Measurements from ENCODE around the gene NKAIN4.
"Not testable (repeated sequence)": the region's sequence is repeated elsewhere in the genome, so short reads cannot be mapped to it uniquely, and the experiment has no call there.

The NKAIN4 gene

GRCh38 chr20:63258781-63259180 is 4.5 kb upstream of the NKAIN4 start:
- DNase-seq (ENCODE audit: low read depth in 3 of 3), result no peak

DNA sequence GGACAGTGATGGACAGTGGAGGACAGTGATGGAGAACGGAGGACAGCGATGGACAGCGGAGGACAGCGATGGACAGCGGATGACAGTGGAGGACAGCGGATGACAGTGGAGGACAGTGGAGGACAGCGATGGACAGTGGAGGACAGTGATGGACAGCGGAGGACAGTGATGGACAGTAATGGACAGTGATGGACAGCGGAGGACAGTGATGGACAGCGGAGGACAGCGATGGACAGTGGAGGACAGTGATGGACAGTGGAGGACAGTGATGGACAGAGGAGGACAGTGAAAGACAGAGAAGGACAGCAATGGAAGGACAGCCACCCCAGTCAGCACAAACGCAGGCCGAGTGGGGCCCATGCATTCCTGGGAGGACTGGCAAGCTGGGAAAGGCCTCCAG is 3.4 kb upstream of the NKAIN4 start:
- no peak for DNase-seq (ENCODE audit: low read depth in 3 of 3)

DNA sequence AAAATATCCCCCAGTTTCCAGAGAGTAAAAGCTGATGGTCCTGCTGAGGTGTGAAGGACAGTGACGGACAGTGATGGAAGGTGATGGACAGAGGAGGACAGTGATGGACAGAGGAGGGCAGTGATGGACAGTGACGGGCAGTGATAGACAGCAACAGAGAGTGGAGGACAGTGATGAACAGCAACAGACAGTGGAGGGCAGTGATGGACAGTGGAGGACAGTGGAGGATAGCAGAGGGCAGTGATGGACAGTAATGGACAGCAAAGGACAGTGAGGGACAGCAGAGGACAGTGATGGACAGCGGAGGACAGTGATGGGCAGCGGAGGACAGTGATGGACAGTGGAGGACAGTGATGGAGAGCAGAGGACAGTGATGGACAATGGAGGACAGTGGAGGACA is 2.7 kb upstream of the NKAIN4 start:
- no peak for DNase-seq (ENCODE audit: low read depth in 3 of 3)

- no peak for DNase-seq (ENCODE audit: low read depth in 3 of 3)
These were observed 1.9 kb upstream of the NKAIN4 start for GRCh38 chr20:63255931-63256704.

- DNase-seq (ENCODE audit: low read depth in 3 of 3), result no peak
These were observed 532 bp upstream of the NKAIN4 start for GRCh38 chr20:63254606-63255384.

GRCh38 chr20:63253438-63254231 is 628 bp downstream of the NKAIN4 start:
- DNase-seq (ENCODE audit: low read depth in 3 of 3), result no peak

GRCh38 chr20:63253065-63253437 is 1.2 kb downstream of the NKAIN4 start:
- no peak for DNase-seq (ENCODE audit: low read depth in 3 of 3)

DNA sequence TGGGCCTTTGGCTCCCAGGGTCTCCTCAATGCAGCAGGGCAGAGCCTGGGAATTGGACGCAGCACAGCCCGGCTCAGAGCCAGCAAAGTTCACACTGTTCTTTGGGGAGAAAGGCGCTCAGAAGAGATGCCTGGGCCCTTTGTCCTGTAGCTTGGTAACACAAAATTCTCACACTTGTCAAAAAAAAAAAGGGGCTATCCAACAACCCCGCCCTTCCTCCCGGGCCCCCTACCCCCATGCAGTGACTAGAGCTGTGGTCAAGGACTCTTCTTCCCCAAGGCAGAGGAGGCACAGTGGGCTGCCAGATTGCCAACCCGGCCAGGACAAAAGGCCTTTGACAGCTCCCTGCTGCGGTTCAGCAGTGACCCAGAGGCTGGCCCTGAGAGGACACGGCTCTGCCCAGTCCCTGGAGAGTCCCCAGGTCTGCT is 2.0 kb downstream of the NKAIN4 start:
- DNase-seq (ENCODE audit: low read depth in 3 of 3), result no peak

- DNase-seq (ENCODE audit: low read depth in 3 of 3), result not testable (repeated sequence)
These were observed 2.9 kb downstream of the NKAIN4 start for GRCh38 chr20:63251350-63251749.

DNA sequence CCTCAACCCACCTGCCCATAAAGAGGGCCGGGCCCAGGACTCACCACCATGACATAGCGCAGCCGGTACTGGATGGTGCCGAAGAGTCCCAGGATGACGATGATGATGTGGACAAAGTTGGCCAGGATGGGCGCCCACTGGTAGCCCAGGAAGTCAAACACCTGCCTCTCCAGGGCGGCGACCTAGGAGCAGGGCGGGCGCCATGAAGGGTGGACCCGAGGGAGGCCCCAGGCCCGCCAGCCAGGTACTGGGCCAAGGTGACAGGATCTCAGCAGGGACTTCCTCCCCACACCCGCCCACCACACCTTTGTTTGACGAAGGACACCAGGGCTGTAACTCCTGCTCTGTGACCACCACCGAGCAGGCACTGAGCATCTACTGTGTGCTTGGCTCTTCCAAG is 4.4 kb downstream of the NKAIN4 start:
- DNase-seq (ENCODE audit: low read depth in 3 of 3), result no peak

DNA sequence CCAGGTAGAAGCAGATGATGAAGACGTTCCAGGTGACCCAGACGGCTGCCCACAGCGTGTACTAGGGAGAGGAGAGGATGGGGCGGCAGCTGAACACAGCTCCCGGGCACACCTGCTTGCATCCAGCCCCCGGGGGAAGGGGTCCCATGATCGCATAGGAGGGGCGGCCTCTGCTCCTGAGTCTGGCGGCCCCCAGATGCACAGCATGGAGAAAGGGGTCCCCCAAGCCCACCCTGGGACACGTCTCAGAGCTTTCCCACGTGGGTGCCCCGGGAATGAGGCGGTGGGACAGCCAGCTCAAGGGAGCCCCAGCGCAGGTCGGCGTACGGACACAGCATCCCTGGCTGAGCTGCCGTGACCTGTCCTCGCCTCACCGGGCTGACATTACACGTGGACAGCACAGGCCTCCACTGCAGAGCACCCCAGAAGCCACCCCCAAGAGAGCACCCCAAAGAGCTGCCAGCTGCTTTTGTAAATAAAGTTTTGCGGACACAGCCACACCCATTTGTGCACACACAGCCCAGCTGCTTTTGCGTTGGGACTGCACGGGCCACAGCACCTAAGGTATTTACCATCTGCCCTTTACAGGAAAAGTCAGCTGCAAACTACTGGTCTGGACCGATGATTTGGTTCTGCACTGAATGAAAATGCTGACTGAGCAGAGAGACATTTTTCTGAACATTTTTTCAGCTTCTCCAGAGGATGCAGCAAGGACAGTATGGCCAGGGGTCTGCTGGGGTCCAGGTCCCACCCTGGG is 5.2 kb downstream of the NKAIN4 start:
- DNase-seq (ENCODE audit: low read depth in 3 of 3), result no peak

GRCh38 chr20:63247671-63248228 is 6.5 kb downstream of the NKAIN4 start:
- DNase-seq (ENCODE audit: low read depth in 3 of 3), result no peak

DNA sequence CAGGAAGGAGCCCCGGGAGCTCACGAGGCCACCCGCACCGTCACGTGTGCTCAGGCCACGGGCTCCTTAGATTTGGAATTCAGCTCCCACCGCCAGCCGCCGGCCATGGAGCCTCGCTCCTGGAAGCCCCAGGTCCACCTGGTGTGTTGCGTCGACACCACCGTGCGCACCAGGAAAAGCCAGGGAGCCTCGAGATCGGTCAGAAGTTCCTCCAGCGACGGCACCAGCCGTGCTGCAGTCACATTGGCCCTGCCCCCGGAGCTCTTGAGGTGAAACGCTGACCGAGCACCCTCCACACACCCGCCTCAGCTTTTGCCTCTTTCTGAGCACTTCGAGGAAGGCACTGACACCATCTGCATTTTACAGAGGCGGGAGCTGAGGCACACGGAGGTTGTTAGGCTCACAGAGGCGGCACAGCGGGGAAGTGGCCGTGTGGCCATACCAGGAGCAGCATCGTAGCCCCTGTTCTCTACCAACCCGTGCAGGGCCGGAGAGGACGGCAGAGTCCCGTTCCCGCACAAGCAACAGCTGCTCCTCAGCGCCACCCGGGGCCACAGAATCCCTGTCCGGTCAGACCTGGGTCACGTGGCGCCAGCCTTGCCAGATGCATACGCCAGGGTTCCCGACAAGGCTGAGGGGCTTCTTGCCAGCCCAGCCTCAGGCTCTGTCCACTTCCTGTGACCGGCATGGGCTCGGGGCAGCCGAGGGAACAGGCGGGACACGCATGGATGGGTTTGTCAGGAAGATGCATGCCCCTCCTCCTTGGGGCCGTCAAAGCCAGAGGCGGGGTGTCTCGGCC is 7.6 kb downstream of the NKAIN4 start:
- no peak for DNase-seq (ENCODE audit: low read depth in 3 of 3)

DNA sequence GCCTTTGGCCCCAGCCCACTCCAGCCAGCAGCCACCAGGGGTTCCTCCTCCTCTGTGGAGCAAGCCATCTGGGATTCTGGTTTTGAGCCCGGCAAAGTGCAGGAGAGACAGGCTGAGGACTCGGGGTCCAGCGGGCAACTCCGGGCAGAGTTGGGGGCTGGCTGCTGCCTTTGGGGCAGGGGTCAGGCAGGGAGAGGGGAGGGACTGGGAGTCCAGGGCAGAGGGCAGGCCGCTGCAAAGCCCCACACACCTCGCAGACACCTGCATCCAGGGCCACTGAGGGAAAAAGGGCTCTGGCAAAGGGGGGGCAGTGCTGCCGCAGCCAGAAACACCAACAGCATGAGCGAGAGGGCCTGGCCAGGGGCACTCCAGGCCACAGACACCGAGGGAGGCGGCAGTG is 9.8 kb downstream of the NKAIN4 start:
- no peak for DNase-seq (ENCODE audit: low read depth in 3 of 3)

GRCh38 chr20:63243604-63244247 is 10.5 kb downstream of the NKAIN4 start:
- DNase-seq (ENCODE audit: low read depth in 3 of 3), result no peak

DNA sequence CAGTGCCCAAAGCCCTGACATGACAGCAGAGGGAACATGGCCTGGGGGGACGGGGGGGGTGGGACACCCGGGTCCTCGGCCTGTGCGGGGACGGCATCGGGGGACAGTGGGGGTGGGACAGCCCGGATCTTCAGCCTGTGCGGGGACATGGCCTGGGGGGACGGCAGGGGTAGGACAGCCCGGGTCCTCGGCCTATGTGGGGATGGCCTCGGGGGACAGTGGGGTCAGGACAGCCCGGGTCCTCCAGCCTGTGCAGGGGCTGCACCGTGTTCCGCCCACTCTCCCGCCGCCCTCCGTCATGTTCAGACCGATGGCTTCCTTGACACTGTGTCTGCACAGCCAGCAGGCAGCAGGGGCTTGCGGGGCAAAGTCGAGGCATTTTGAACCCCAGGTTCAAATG is 11.5 kb downstream of the NKAIN4 start:
- no peak for DNase-seq (ENCODE audit: low read depth in 3 of 3)

DNA sequence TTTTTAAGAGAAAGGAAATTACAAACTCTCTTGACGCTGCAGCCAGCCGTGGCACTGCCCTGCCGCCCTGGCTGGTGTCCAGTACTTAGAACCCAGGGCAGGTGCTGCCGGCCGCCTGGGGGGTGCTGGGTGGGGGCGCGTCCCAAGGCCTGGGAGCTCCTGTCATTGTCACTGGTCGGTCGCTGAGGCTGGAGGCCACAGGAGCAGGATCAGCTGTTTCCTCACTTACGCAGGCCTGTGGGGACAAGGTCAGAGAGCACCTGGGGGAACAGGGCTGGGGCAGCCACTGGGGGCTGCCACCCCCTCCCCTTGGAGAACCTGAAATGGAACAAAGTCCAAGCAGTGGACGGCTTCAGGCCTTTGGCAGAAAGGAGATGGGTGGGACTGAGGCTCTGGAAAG is 13.0 kb downstream of the NKAIN4 start:
- DNase-seq (ENCODE audit: low read depth in 3 of 3), result no peak

GRCh38 chr20:63240004-63240403 is 14.3 kb downstream of the NKAIN4 start:
- DNase-seq (ENCODE audit: low read depth in 3 of 3), result no peak

DNA sequence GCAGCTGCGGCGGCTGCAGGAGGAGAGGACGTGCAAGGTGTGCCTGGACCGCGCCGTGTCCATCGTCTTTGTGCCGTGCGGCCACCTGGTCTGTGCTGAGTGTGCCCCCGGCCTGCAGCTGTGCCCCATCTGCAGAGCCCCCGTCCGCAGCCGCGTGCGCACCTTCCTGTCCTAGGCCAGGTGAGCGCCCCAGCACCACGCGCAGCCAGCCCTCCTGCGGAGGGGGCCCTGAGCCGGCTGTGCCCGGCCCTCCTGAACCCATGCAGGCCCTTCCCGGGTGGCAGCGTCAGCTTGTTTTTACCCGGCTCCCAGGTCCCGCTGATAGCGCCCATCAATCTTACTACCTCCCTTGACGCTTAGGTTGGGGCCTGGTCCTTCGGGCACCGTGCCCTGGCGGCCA is 14.8 kb downstream of the NKAIN4 start:
- DNase-seq (ENCODE audit: low read depth in 3 of 3), result no peak

- DNase-seq (ENCODE audit: low read depth in 3 of 3), result no peak
These were observed 15.6 kb downstream of the NKAIN4 start for GRCh38 chr20:63238514-63239125.
